Kidney epithelial cell (primary cell): ENCODE measurements around the gene VIPR1. TPM values are rescaled to one million over a fixed set of nuclear protein-coding genes. Genes with fewer than 3 reads are reported as not detected.

ENCODE experiments used
- DNase-seq: peaks from one replicate; pipeline ENCODE4 v3.0.0-alpha.2; 2010; ENCODE audit warnings: low read depth
- H3K27me3 ChIP-seq: 2 replicates; pipeline ENCODE4 v1.6.0; 2011; ENCODE audit warnings: low read length; ENCODE audit not compliant: control insufficient read depth, insufficient read depth
- H3K36me3 ChIP-seq: 2 replicates; pipeline ENCODE4 v1.5.1; 2011; ENCODE audit warnings: low read length; ENCODE audit not compliant: control insufficient read depth, insufficient read depth
- H3K4me3 ChIP-seq: 2 replicates; pipeline ENCODE4 v1.5.1; 2011; ENCODE audit warnings: low read depth, mild to moderate bottlenecking, control low read depth, low read length
- CTCF ChIP-seq: IDR thresholded peaks from 2 replicates; pipeline ENCODE4 v1.5.1; 2011; ENCODE audit warnings: mild to moderate bottlenecking, moderate library complexity, low read length, control low read depth, inconsistent platforms; ENCODE audit not compliant: insufficient read depth, poor library complexity, severe bottlenecking
- total RNA-seq: library from RNA; depleted of rRNA; stranded (reverse); fragments of >200 nt; gene quantifications from 2 replicates; pipeline ENCODE4 v1.2.3, GENCODE V29; 2015

VIPR1 gene
- total RNA-seq, 1 donor from 2014 or later, result 1.3 TPM

- Histone ChIP-seq H3K4me3 (no peak overlapping the region), H3K27me3 (peaks cover 37% of the 10 kb centered on the region), H3K36me3 (no peaks in the 10 kb centered on the region)
- TF ChIP-seq CTCF, result no peak
- no peak for DNase-seq
Measured at GRCh38 chr3:42497009-42497731, 5.3 kb upstream of the VIPR1 start.

GRCh38 chr3:42498034-42498433 lies 4.4 kb upstream of the VIPR1 start:
- Histone ChIP-seq H3K4me3 (no peak overlapping the region), H3K36me3 (no peaks in the 10 kb centered on the region), H3K27me3 (peaks cover 44% of the 10 kb centered on the region)
- DNase-seq, result no peak
- TF ChIP-seq CTCF, result no peak

GRCh38 chr3:42498791-42499477 lies 3.5 kb upstream of the VIPR1 start:
- peaks cover 49% of the 10 kb centered on the region for H3K27me3 ChIP-seq
- DNase-seq, result no peak
- TF ChIP-seq CTCF, result no peak
- no peaks in the 10 kb centered on the region for H3K36me3 ChIP-seq
- no peak overlapping the region for H3K4me3 ChIP-seq

- no peak for TF ChIP-seq CTCF
- peaks cover 52% of the 10 kb centered on the region for H3K27me3 ChIP-seq
Measured at GRCh38 chr3:42499478-42499871, 3.0 kb upstream of the VIPR1 start.

GRCh38 chr3:42500091-42500490 lies 2.4 kb upstream of the VIPR1 start:
- no peak for DNase-seq
- Histone ChIP-seq H3K4me3 (no peak overlapping the region), H3K36me3 (no peaks in the 10 kb centered on the region), H3K27me3 (peaks cover 52% of the 10 kb centered on the region)
- no peak for TF ChIP-seq CTCF

More at GRCh38 chr3:42499478-42499871, 3.0 kb upstream of the VIPR1 start:
- Histone ChIP-seq H3K4me3 (no peak overlapping the region), H3K36me3 (no peaks in the 10 kb centered on the region)
- DNase-seq, result no peak
